Fibroblast of villous mesenchyme (primary cell): ENCODE measurements around the gene MARF1. TPM values are rescaled to one million over a fixed set of nuclear protein-coding genes. Genes with fewer than 3 reads are reported as not detected.
"Not testable (repeated sequence)": the region's sequence is repeated elsewhere in the genome, so short reads cannot be mapped to it uniquely, and the experiment has no call there.

Experiments
- DNase-seq: peaks from one replicate; pipeline ENCODE4 v3.0.0-alpha.2; 2010; ENCODE audit warnings: low read depth
- H3K4me3 ChIP-seq: 2 replicates; pipeline ENCODE4 v1.5.1; 2011; ENCODE audit warnings: low read depth, mild to moderate bottlenecking, low read length
- CTCF ChIP-seq: IDR thresholded peaks from 2 replicates; pipeline ENCODE4 v1.5.1; 2012; ENCODE audit warnings: low read depth, mild to moderate bottlenecking, low read length; ENCODE audit not compliant: insufficient read depth
- total RNA-seq: library from RNA; depleted of rRNA; stranded (reverse); fragments of >200 nt; gene quantifications from 2 replicates; pipeline ENCODE4 v1.2.3, GENCODE V29; 2012

Gene MARF1
- total RNA-seq, 1 donor = 14.7 TPM

GRCh38 chr16:15665107-15665506 lies 22.2 kb upstream of the MARF1 start:
- TF ChIP-seq CTCF = no peak
- no peak for DNase-seq
- no peak overlapping the region for H3K4me3 ChIP-seq

GRCh38 chr16:15660203-15660601 lies 17.2 kb upstream of the MARF1 start:
- DNase-seq = no peak
- no peak overlapping the region for H3K4me3 ChIP-seq
- no peak for TF ChIP-seq CTCF

- no peak for DNase-seq
- no peak overlapping the region for H3K4me3 ChIP-seq
- TF ChIP-seq CTCF = no peak
These were observed 15.6 kb upstream of the MARF1 start for GRCh38 chr16:15658556-15658955.

- DNase-seq = no peak
- TF ChIP-seq CTCF = no peak
- H3K4me3 ChIP-seq = no peak overlapping the region
These were observed 15.2 kb upstream of the MARF1 start for GRCh38 chr16:15658149-15658548.

GRCh38 chr16:15655561-15655960 lies 12.6 kb upstream of the MARF1 start:
- not testable (repeated sequence) for H3K4me3 ChIP-seq, DNase-seq

GRCh38 chr16:15654591-15654990 lies 11.6 kb upstream of the MARF1 start:
- TF ChIP-seq CTCF = no peak
- DNase-seq = no peak

GRCh38 chr16:15653227-15653626 lies 10.3 kb upstream of the MARF1 start:
- H3K4me3 ChIP-seq = no peak overlapping the region
- DNase-seq = peak; percentile 91
- TF ChIP-seq CTCF = no peak

More at GRCh38 chr16:15654591-15654990, 11.6 kb upstream of the MARF1 start:
- no peak overlapping the region for H3K4me3 ChIP-seq
